ENCODE measurements around the gene BEX4. TPM values are rescaled to one million over a fixed set of nuclear protein-coding genes. Genes with fewer than 3 reads are reported as not detected.

BEX4 gene
- total RNA-seq, 1 donor from 2014 or later, result 80.8 TPM

DNA sequence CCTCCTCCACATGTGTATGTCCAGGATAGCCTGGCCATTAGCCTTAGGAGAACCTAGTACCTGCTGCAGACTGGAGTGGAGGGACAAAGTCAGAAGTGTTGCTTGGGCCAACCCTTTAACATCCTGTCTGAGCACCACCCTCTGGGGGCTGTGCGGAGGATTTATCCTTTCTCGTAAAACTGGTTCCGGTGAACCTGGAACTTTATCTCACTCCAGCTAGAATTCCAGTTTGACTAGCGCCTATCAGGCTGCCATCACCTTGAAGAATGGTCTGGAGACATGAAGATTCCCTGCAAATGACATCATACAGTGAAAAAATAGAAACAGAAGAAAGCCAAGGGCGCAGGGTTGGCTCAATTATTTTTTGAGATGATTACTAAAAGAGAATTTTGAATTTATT is 36.1 kb downstream of the BEX4 start:
- Histone ChIP-seq H3K4me3 (ENCODE audit: low read depth, low read length) (no peak overlapping the region), H3K27me3 (ENCODE audit: control insufficient read depth, insufficient read depth, low read length) (no peaks in the 10 kb centered on the region), H3K36me3 (ENCODE audit: control insufficient read depth, insufficient read depth, low read length) (no peaks in the 10 kb centered on the region)
- TF ChIP-seq, protein P1, sequence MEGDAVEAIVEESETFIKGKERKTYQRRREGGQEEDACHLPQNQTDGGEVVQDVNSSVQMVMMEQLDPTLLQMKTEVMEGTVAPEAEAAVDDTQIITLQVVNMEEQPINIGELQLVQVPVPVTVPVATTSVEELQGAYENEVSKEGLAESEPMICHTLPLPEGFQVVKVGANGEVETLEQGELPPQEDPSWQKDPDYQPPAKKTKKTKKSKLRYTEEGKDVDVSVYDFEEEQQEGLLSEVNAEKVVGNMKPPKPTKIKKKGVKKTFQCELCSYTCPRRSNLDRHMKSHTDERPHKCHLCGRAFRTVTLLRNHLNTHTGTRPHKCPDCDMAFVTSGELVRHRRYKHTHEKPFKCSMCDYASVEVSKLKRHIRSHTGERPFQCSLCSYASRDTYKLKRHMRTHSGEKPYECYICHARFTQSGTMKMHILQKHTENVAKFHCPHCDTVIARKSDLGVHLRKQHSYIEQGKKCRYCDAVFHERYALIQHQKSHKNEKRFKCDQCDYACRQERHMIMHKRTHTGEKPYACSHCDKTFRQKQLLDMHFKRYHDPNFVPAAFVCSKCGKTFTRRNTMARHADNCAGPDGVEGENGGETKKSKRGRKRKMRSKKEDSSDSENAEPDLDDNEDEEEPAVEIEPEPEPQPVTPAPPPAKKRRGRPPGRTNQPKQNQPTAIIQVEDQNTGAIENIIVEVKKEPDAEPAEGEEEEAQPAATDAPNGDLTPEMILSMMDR (IDR thresholded peaks at IDR 0.05; ENCODE audit: insufficient read depth, low read length, poor library complexity, severe bottlenecking), result no peak
- DNase-seq (ENCODE audit: low read depth), result no peak

DNA sequence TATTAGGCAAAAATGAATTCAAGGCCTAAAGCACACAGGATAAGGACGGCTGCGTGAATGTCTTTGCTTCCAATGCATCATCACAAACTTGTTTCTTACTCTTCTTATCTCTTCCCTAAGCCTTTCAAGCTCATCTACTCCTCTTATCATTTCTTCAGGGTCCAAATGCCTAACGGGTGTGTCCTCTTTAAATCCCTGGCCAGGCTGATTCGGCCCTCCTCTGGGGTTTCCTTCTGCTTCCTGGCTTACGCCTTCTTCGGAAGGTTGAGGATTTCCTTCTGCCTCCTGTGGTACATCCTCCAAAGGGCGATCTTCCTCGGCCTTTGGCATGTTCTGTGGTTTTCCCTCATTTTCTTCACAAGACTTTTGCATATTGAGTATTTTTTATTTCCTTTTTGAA is 38.7 kb downstream of the BEX4 start:
- TF ChIP-seq, protein P1 (IDR thresholded peaks at IDR 0.05; ENCODE audit: insufficient read depth, low read length, poor library complexity, severe bottlenecking), result no peak
- no peak for DNase-seq (ENCODE audit: low read depth)
- H3K4me3 ChIP-seq (ENCODE audit: low read depth, low read length), result peak overlapping the region; percentile 70
- H3K36me3 ChIP-seq (ENCODE audit: control insufficient read depth, insufficient read depth, low read length), result no peaks in the 10 kb centered on the region
- no peaks in the 10 kb centered on the region for H3K27me3 ChIP-seq (ENCODE audit: control insufficient read depth, insufficient read depth, low read length)

DNA sequence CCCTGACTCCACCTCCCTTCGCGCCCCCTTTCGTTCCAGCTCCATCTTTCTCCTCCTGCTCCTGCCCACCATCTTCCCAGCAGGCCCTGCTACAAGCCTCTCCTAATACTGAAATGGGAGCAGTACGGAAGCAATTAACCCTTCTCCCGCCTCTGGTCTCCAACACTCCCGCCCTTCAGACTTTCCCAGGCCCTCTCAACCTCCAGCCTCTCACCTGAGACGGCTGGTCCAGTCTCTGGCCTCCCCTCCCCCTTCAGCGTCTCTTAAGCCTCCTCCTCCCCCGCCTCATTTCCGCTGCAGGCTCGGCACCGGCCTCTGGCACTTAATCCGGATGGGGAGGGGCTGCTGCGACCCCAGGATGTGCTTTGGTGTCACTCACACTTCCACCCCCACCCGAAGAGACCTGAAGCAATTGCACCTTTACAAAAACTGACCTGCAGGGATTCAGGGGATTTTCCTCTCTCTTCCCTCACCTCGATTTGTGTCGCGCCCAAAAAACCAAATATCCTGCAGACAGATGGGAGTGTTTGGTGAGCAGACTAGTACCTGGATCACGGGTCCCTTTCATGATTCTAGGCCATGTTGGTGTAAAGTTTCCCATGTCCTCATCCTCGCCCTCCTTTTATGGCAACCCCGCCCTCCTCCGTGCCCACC is 39.4 kb downstream of the BEX4 start:
- Histone ChIP-seq H3K27me3 (ENCODE audit: control insufficient read depth, insufficient read depth, low read length) (no peaks in the 10 kb centered on the region), H3K36me3 (ENCODE audit: control insufficient read depth, insufficient read depth, low read length) (no peaks in the 10 kb centered on the region), H3K4me3 (ENCODE audit: low read depth, low read length) (peak overlapping the region; percentile 70)
- TF ChIP-seq, protein P1 (IDR thresholded peaks at IDR 0.05; ENCODE audit: insufficient read depth, low read length, poor library complexity, severe bottlenecking), result no peak
- DNase-seq (ENCODE audit: low read depth), result peak; percentile 34

DNA sequence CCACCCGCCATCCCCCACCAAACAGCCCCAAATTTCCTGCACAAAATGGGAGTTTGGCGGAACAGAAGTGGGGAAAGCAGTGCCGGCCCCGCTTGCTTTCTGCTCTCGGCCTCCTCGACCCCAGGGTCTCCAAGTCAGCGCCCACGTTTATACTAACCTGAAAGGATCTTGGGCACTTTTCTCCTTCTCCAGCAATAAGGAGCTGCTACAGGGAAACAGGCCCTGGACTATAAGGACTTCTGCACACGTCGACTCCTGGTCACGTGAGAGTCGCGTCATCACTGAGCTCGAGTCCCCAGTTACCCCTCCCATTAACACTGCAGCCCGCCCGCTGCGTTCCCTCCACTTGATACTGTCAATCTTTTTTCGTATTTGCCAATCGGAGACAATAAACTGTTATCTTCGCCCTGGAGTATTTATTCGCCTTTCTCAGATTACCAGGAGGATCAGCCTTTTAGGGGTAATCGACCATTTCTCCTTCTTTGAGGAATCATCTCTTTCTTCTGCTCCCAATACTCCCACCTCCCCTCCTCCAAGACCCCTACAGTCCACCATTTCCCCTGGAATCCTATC is 40.1 kb downstream of the BEX4 start, which contains the start of gene TCEAL8:
TCEAL8 (minus strand) TSS at position 235 of the 573 bp plus-strand sequence. CDS start 1,176 bp downstream, outside the sequence.
- Histone ChIP-seq H3K36me3 (ENCODE audit: control insufficient read depth, insufficient read depth, low read length) (no peaks in the 10 kb centered on the region), H3K4me3 (ENCODE audit: low read depth, low read length) (peak within 1 kb of the TSS; percentile 70), H3K27me3 (ENCODE audit: control insufficient read depth, insufficient read depth, low read length) (no peaks in the 10 kb centered on the region)
- DNase-seq (ENCODE audit: low read depth), result peak; percentile 39
- TF ChIP-seq, protein P1 (IDR thresholded peaks at IDR 0.05; ENCODE audit: insufficient read depth, low read length, poor library complexity, severe bottlenecking), result no peak

DNA sequence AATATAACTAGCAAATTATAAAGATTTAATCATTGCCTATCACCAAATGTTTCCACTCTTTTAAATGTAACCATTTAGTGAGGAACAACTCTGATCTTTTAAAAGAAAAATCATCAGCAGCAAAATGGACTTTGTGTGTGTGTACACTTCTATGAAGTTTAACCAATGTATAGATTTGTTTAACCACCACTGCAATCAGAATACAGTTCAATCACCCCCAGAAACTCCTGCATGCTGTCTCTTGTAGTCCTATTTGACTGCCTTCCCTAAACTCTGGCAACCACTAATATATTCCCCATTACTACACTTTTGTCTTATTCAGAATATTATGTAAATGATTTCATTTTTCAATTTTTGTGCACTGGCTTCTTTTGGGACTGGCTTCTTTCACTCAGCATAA is 41.7 kb downstream of the BEX4 start:
- DNase-seq (ENCODE audit: low read depth), result no peak
- Histone ChIP-seq H3K36me3 (ENCODE audit: control insufficient read depth, insufficient read depth, low read length) (no peaks in the 10 kb centered on the region), H3K27me3 (ENCODE audit: control insufficient read depth, insufficient read depth, low read length) (no peaks in the 10 kb centered on the region), H3K4me3 (ENCODE audit: low read depth, low read length) (no peak overlapping the region)
- TF ChIP-seq, protein P1 (IDR thresholded peaks at IDR 0.05; ENCODE audit: insufficient read depth, low read length, poor library complexity, severe bottlenecking), result no peak
